ENCODE data around the gene NAGLU. TPM values are rescaled to one million over a fixed set of nuclear protein-coding genes. Genes with fewer than 3 reads are reported as not detected.
"Not testable (repeated sequence)": the region's sequence is repeated elsewhere in the genome, so short reads cannot be mapped to it uniquely, and the experiment has no call there.

The NAGLU gene
- total RNA-seq, 2 experiments from 2014 or later, result 7.8 TPM

DNA sequence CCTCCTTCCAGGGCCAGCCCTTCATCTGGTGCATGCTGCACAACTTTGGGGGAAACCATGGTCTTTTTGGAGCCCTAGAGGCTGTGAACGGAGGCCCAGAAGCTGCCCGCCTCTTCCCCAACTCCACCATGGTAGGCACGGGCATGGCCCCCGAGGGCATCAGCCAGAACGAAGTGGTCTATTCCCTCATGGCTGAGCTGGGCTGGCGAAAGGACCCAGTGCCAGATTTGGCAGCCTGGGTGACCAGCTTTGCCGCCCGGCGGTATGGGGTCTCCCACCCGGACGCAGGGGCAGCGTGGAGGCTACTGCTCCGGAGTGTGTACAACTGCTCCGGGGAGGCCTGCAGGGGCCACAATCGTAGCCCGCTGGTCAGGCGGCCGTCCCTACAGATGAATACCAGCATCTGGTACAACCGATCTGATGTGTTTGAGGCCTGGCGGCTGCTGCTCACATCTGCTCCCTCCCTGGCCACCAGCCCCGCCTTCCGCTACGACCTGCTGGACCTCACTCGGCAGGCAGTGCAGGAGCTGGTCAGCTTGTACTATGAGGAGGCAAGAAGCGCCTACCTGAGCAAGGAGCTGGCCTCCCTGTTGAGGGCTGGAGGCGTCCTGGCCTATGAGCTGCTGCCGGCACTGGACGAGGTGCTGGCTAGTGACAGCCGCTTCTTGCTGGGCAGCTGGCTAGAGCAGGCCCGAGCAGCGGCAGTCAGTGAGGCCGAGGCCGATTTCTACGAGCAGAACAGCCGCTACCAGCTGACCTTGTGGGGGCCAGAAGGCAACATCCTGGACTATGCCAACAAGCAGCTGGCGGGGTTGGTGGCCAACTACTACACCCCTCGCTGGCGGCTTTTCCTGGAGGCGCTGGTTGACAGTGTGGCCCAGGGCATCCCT lies 7.4 kb downstream of the NAGLU start:
- H3K27ac ChIP-seq (ENCODE audit: low read depth in 1 of 2, low read length in 2 of 2), result no peak overlapping the region
- intact Hi-C loops (cut with DNase I, micrococcal nuclease), result no loop called here
- Mint-ChIP-seq H3K27me3 (no peaks in the 10 kb centered on the region), H3K4me3 (no peak overlapping the region), H3K9me3 (no peaks in the 10 kb centered on the region), H3K36me3 (ENCODE audit: low read depth) (peaks cover 5% of the 10 kb centered on the region), H3K27ac (no peak overlapping the region), H3K4me1 (ENCODE audit: low read depth) (peaks cover 18% of the 10 kb centered on the region)
- ChIA-PET POLR2A (no interaction called here), CTCF (no interaction called here)
- no peak for ATAC-seq (ENCODE audit: poor library complexity)
- H3K9me3 ChIP-seq (ENCODE audit: control insufficient read depth in 1 of 2, insufficient read depth in 1 of 2, low read length in 2 of 2), result no peaks in the 10 kb centered on the region
- DNase-seq, result no peak
- no peak overlapping the region for H3K4me3 ChIP-seq (ENCODE audit: low read length)
- H3K4me1 ChIP-seq (ENCODE audit: insufficient read depth, low read length), result peaks cover 25% of the 10 kb centered on the region
- peaks cover 7% of the 10 kb centered on the region for H3K36me3 ChIP-seq (ENCODE audit: insufficient read depth, low read length)
- TF ChIP-seq, protein P1, sequence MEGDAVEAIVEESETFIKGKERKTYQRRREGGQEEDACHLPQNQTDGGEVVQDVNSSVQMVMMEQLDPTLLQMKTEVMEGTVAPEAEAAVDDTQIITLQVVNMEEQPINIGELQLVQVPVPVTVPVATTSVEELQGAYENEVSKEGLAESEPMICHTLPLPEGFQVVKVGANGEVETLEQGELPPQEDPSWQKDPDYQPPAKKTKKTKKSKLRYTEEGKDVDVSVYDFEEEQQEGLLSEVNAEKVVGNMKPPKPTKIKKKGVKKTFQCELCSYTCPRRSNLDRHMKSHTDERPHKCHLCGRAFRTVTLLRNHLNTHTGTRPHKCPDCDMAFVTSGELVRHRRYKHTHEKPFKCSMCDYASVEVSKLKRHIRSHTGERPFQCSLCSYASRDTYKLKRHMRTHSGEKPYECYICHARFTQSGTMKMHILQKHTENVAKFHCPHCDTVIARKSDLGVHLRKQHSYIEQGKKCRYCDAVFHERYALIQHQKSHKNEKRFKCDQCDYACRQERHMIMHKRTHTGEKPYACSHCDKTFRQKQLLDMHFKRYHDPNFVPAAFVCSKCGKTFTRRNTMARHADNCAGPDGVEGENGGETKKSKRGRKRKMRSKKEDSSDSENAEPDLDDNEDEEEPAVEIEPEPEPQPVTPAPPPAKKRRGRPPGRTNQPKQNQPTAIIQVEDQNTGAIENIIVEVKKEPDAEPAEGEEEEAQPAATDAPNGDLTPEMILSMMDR (IDR thresholded peaks at IDR 0.05), result no peak
- H3K27me3 ChIP-seq (ENCODE audit: control insufficient read depth in 1 of 2, insufficient read depth in 2 of 2, low read length in 2 of 2), result no peaks in the 10 kb centered on the region

DNA sequence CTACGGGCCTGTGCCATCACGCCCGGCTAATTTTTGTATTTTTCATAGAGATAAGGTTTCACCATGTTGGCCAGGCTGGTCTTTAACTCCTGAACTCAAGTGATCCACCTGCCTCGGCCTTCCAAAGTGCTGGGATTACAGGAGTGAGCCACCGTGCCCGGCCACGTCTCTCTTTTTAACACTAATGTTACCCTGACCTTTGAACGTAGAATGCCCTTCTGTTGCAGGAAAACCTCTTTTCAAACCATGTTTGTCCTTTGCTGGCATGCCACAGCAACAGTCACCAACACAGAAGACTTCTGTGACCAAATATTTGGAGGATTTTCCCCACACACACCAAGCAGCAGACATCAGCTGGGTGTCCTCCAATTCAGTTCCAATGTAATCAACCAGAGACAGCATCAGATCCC lies 8.8 kb downstream of the NAGLU start:
- ATAC-seq (ENCODE audit: poor library complexity) (no peak), DNase-seq (no peak)
- Histone ChIP-seq H3K27me3 (ENCODE audit: control insufficient read depth in 1 of 2, insufficient read depth in 2 of 2, low read length in 2 of 2) (no peaks in the 10 kb centered on the region), H3K4me1 (ENCODE audit: insufficient read depth, low read length) (peaks cover 35% of the 10 kb centered on the region), H3K27ac (ENCODE audit: low read depth in 1 of 2, low read length in 2 of 2) (no peak overlapping the region), H3K4me3 (ENCODE audit: low read length) (no peak overlapping the region), H3K9me3 (ENCODE audit: control insufficient read depth in 1 of 2, insufficient read depth in 1 of 2, low read length in 2 of 2) (no peaks in the 10 kb centered on the region), H3K36me3 (ENCODE audit: insufficient read depth, low read length) (peaks cover 7% of the 10 kb centered on the region)
- no peak overlapping the region for H3K4me3 Mint-ChIP-seq
- no peak overlapping the region for H3K27ac Mint-ChIP-seq
- no peaks in the 10 kb centered on the region for H3K36me3 Mint-ChIP-seq (ENCODE audit: low read depth)
- H3K27me3 Mint-ChIP-seq, result no peaks in the 10 kb centered on the region
- peaks cover 22% of the 10 kb centered on the region for H3K4me1 Mint-ChIP-seq (ENCODE audit: low read depth)
- H3K9me3 Mint-ChIP-seq, result no peaks in the 10 kb centered on the region
- POLR2A ChIA-PET, result no interaction called here
- TF ChIP-seq, protein P1 (IDR thresholded peaks at IDR 0.05), result no peak
- intact Hi-C loops (cut with DNase I, micrococcal nuclease), result no loop called here
- CTCF ChIA-PET, result no interaction called here

DNA sequence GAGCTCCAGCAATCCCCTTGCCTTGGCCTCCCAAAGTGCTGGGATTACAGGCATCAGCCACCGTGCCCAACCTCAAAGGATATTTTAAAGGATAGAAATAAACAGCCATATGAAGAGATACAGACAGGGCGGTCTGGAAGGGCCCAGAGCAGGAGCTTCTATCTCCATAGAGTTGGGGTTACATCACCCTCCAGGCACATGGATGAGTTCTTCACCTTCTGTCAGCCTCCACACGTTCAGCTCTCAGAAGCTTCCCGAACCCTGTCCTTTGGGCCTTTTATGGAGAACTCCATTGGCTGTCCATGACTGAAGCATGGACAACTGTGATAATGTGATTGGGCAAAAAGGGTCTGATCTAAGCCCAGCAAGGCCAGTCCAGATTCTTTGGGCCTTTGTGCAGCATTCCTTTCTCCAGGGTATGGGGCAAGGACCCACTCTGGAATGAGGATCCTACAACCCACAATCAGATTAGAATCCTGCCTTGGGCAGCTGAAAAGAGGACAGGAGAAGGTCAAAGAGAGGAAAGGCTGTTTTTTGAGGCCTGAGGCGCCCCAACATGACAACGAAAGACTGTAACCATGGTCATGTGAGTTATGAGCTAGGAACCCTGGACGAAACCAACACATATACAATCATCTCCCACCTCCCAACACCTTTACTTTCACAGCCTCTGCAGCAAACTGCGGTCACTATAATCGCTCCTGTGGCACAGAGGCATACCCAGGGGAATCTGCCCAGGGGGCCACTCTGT lies 9.9 kb downstream of the NAGLU start:
- peaks cover 16% of the 10 kb centered on the region for H3K4me1 Mint-ChIP-seq (ENCODE audit: low read depth)
- H3K4me3 Mint-ChIP-seq; intact Hi-C loops (cut with DNase I, micrococcal nuclease); DNase-seq; H3K9me3 Mint-ChIP-seq; H3K27ac Mint-ChIP-seq; H3K27me3 Mint-ChIP-seq; ATAC-seq (ENCODE audit: poor library complexity); H3K27me3 ChIP-seq (ENCODE audit: control insufficient read depth in 1 of 2, insufficient read depth in 2 of 2, low read length in 2 of 2); H3K36me3 ChIP-seq (ENCODE audit: insufficient read depth, low read length); H3K27ac ChIP-seq (ENCODE audit: low read depth in 1 of 2, low read length in 2 of 2); CTCF ChIA-PET; H3K4me3 ChIP-seq (ENCODE audit: low read length); POLR2A ChIA-PET; H3K9me3 ChIP-seq (ENCODE audit: control insufficient read depth in 1 of 2, insufficient read depth in 1 of 2, low read length in 2 of 2); H3K36me3 Mint-ChIP-seq (ENCODE audit: low read depth): not testable (repeated sequence)
- H3K4me1 ChIP-seq (ENCODE audit: insufficient read depth, low read length), result peaks cover 29% of the 10 kb centered on the region
